Daoy (cell line): ENCODE measurements around the gene MAML3. TPM values are rescaled to one million over a fixed set of nuclear protein-coding genes. Genes with fewer than 3 reads are reported as not detected.
"Not testable (repeated sequence)": the region's sequence is repeated elsewhere in the genome, so short reads cannot be mapped to it uniquely, and the experiment has no call there.

Source experiments
- DNase-seq: peaks from one replicate; pipeline ENCODE4 v3.0.0-alpha.2; 2015; ENCODE audit warnings: low read depth
- total RNA-seq: library from RNA; depleted of rRNA; stranded (reverse); fragments of >200 nt; shearing (Covaris generic); gene quantifications from 2 replicates; pipeline ENCODE4 v1.2.3, GENCODE V29; 2014

Gene MAML3
- total RNA-seq, 1 experiment from 2014 or later: 2.7 TPM

- no peak for DNase-seq
These were observed 191.8 kb downstream of the MAML3 start for GRCh38 chr4:139962130-139962684.

GRCh38 chr4:139961344-139961946 is 192.5 kb downstream of the MAML3 start:
- DNase-seq: no peak

GRCh38 chr4:139959396-139959795 is 194.6 kb downstream of the MAML3 start:
- DNase-seq: no peak

- no peak for DNase-seq
These were observed 195.3 kb downstream of the MAML3 start for GRCh38 chr4:139958739-139959098.

GRCh38 chr4:139957986-139958738 is 195.8 kb downstream of the MAML3 start:
- DNase-seq: no peak

- no peak for DNase-seq
These were observed 196.9 kb downstream of the MAML3 start for GRCh38 chr4:139957065-139957464.

- no peak for DNase-seq
These were observed 197.4 kb downstream of the MAML3 start for GRCh38 chr4:139956507-139957017.

GRCh38 chr4:139955600-139955999 is 198.4 kb downstream of the MAML3 start:
- DNase-seq: no peak

GRCh38 chr4:139954512-139954911 is 199.5 kb downstream of the MAML3 start:
- DNase-seq: no peak

- DNase-seq: peak; percentile 41
These were observed 203.0 kb downstream of the MAML3 start for GRCh38 chr4:139951021-139951420.

GRCh38 chr4:139950568-139950967 is 203.4 kb downstream of the MAML3 start:
- DNase-seq: peak; percentile 41

- DNase-seq: not testable (repeated sequence)
These were observed 209.1 kb downstream of the MAML3 start for GRCh38 chr4:139944916-139945315.

GRCh38 chr4:139943277-139943676 is 210.7 kb downstream of the MAML3 start:
- DNase-seq: no peak

GRCh38 chr4:139942241-139942640 is 211.7 kb downstream of the MAML3 start:
- no peak for DNase-seq

GRCh38 chr4:139940600-139940999 is 213.4 kb downstream of the MAML3 start:
- DNase-seq: no peak

- DNase-seq: no peak
These were observed 215.6 kb downstream of the MAML3 start for GRCh38 chr4:139938414-139938813.

- DNase-seq: no peak
These were observed 218.1 kb downstream of the MAML3 start for GRCh38 chr4:139935911-139936310.

- no peak for DNase-seq
These were observed 219.2 kb downstream of the MAML3 start for GRCh38 chr4:139934708-139935195.

- no peak for DNase-seq
These were observed 219.8 kb downstream of the MAML3 start for GRCh38 chr4:139934057-139934707.

GRCh38 chr4:139933541-139933940 is 220.4 kb downstream of the MAML3 start:
- no peak for DNase-seq

GRCh38 chr4:139933104-139933503 is 220.9 kb downstream of the MAML3 start:
- no peak for DNase-seq

- DNase-seq: no peak
These were observed 229.2 kb downstream of the MAML3 start for GRCh38 chr4:139924782-139925181.
